ENCODE results near the gene ZSCAN16.

GRCh38 chr6:28124971-28125353 lies 553 bp downstream of the ZSCAN16 start:
- TF ChIP-seq CTCF (conservative IDR thresholded peaks at IDR 0.05; ENCODE audit: low read depth in 2 of 2) (no peak), EZH2 (IDR thresholded peaks at IDR 0.05; ENCODE audit: low read depth, unreplicated experiment) (no peak), EZH2phosphoT487 (IDR thresholded peaks at IDR 0.05; ENCODE audit: unreplicated experiment) (no peak), REST (IDR thresholded peaks at IDR 0.05; ENCODE audit: unreplicated experiment) (no peak), POLR2AphosphoS5 (IDR thresholded peaks at IDR 0.05; ENCODE audit: low read depth) (no peak), CREB1 (CRISPR knock-in tag; IDR thresholded peaks at IDR 0.05; ENCODE audit: low read depth) (no peak), NANOG (IDR thresholded peaks at IDR 0.05; ENCODE audit: borderline replicate concordance) (no peak)
